HepG2 (cell line): ENCODE data around the gene LY6G5B. TPM values are rescaled to one million over a fixed set of nuclear protein-coding genes. Genes with fewer than 3 reads are reported as not detected.

Experiments used
- ATAC-seq: fragments of 200-7000 bp; cut with Tn5 transposase; 3 replicates; pipeline ENCODE4 v1.9.1; 2020; ENCODE audit warnings: mild to moderate bottlenecking, moderate library complexity
- BruUV-seq: library from RNA; stranded (reverse); fragments of 400-500 nt; replicated peaks from 2 replicates; lab custom pipeline; 2021; lab: Mats Ljungman, UMichigan
- CTCF ChIA-PET: fragments of 300-600 bp; formaldehyde crosslinking; extraction: SDS; loops from one replicate; lab custom pipeline; 2021; ENCODE audit warnings: low total read pairs, inconsistent platforms, low intra/inter-chr PET ratio; lab: Yijun Ruan, JAX
- POLR2A ChIA-PET: fragments of 350-600 bp; sonication (Branson Sonifier 250); formaldehyde crosslinking; loops from one replicate; lab custom pipeline; 2020; ENCODE audit warnings: antibody characterized with exemption, inconsistent platforms; lab: Yijun Ruan, JAX
- DNase-seq: peaks from one replicate; pipeline ENCODE4 v3.0.0-alpha.2; 2015; ENCODE audit warnings: low spot score
- FAIRE-seq: peaks from 3 replicates; lab custom pipeline; 2011; peaks lifted over from hg19 to GRCh38; lab: Jason Lieb, UNC
- H2AFZ ChIP-seq: one replicate; pipeline ENCODE4 v1.6.1; 2011; ENCODE audit warnings: low read length, inconsistent platforms
- H3K27ac ChIP-seq: fragments of 300-600 bp; 3 replicates; pipeline ENCODE4 v1.8.0; 2011; ENCODE audit warnings: mixed run types, mild to moderate bottlenecking, mixed read lengths, low read length, inconsistent platforms; ENCODE audit not compliant: insufficient read depth; ENCODE audit errors: extremely low read length
- H3K27me3 ChIP-seq, 2 experiments: fragments of 200-600 bp in 1 of 2; 2 replicates in 1 of 2; 3 replicates in 1 of 2; pipeline versions ENCODE4 v1.6.0 to v1.8.0; 2011; ENCODE audit warnings: low read length in 2 of 2, mild to moderate bottlenecking in 2 of 2, moderate library complexity in 2 of 2, inconsistent platforms in 1 of 2; ENCODE audit not compliant: insufficient read depth in 2 of 2, control insufficient read depth in 1 of 2
- H3K36me3 ChIP-seq, 2 experiments: fragments of 200-600 bp in 1 of 2; replicated peaks in 1 of 2; 2 replicates in 1 of 2; 3 replicates in 1 of 2; pipeline versions ENCODE4 v1.5.1 to v1.8.0; 2011; ENCODE audit warnings: low read length in 2 of 2, inconsistent platforms in 1 of 2; ENCODE audit not compliant: insufficient read depth in 2 of 2, control insufficient read depth in 1 of 2
- H3K4me1 ChIP-seq: 2 replicates; pipeline ENCODE4 v1.5.1; 2012; ENCODE audit warnings: low read length, inconsistent platforms; ENCODE audit not compliant: insufficient read depth
- H3K4me2 ChIP-seq: 2 replicates; pipeline ENCODE4 v1.6.0; 2011; ENCODE audit warnings: low read depth, low read length, inconsistent platforms
- H3K4me3 ChIP-seq, 3 experiments: fragments of 200-600 bp in 1 of 3; sonication (generic), shearing (Covaris generic) in 1 of 3; replicated peaks in 1 of 3; 2 replicates each; pipeline ENCODE4 v1.5.1; 2011 to 2016; ENCODE audit warnings: low read length in 3 of 3, inconsistent platforms in 2 of 3, low read depth in 2 of 3, mild to moderate bottlenecking in 2 of 3, control low read depth in 1 of 3, mixed read lengths in 1 of 3; ENCODE audit not compliant: insufficient read depth in 1 of 3
- H3K79me2 ChIP-seq: one replicate; pipeline ENCODE4 v1.6.1; 2011; ENCODE audit warnings: low read length, inconsistent platforms; ENCODE audit not compliant: insufficient read depth
- H3K9ac ChIP-seq: 2 replicates; pipeline ENCODE4 v1.6.0; 2011; ENCODE audit warnings: mild to moderate bottlenecking, low read depth, low read length, inconsistent platforms; ENCODE audit not compliant: insufficient read depth
- H3K9me3 ChIP-seq: 2 replicates; pipeline ENCODE4 v1.5.1; 2012; ENCODE audit warnings: mild to moderate bottlenecking, low read length
- H4K20me1 ChIP-seq: 2 replicates; pipeline ENCODE4 v1.6.0; 2011; ENCODE audit warnings: inconsistent platforms, mild to moderate bottlenecking, low read length, moderate library complexity; ENCODE audit not compliant: insufficient read depth
- HIVEP1 ChIP-seq: sonication (generic); formaldehyde crosslinking; IDR thresholded peaks from 2 replicates; pipeline ENCODE4 v1.4.0; 2020; ENCODE audit warnings: mild to moderate bottlenecking, missing genetic modification reagents
- NCOA1 ChIP-seq: sonication (generic); formaldehyde crosslinking; IDR thresholded peaks from 2 replicates; pipeline ENCODE4 v1.9.0; 2021; ENCODE audit warnings: missing genetic modification reagents
- NCOA2 ChIP-seq: sonication (generic); formaldehyde crosslinking; IDR thresholded peaks from 2 replicates; pipeline ENCODE4 v1.8.0; 2022; ENCODE audit warnings: inconsistent platforms
- POLR2G ChIP-seq: fragments of 200-400 bp; formaldehyde crosslinking; IDR thresholded peaks from 2 replicates; pipeline ENCODE4 v1.6.1; 2018; ENCODE audit warnings: mild to moderate bottlenecking, low read depth, low read length, moderate library complexity
- RXRA ChIP-seq: sonication (generic); formaldehyde crosslinking; IDR thresholded peaks from 2 replicates; pipeline ENCODE4 v1.5.1; 2020; ENCODE audit warnings: missing genetic modification reagents
- SMAD1 ChIP-seq: sonication (generic); formaldehyde crosslinking; IDR thresholded peaks from 2 replicates; pipeline ENCODE4 v1.4.0; 2020; ENCODE audit warnings: missing genetic modification reagents, low read depth, mild to moderate bottlenecking, borderline replicate concordance
- TP53 ChIP-seq: sonication (generic); formaldehyde crosslinking; conservative IDR thresholded peaks from 2 replicates; pipeline ENCODE4 v1.4.0; 2020; ENCODE audit warnings: missing genetic modification reagents
- ZFX ChIP-seq: sonication (generic); formaldehyde crosslinking; IDR thresholded peaks from 2 replicates; pipeline ENCODE4 v1.4.0; 2020; ENCODE audit warnings: mild to moderate bottlenecking, low read depth, missing genetic modification reagents, moderate library complexity
- ZNF136 ChIP-seq: sonication (generic); formaldehyde crosslinking; IDR thresholded peaks from 2 replicates; pipeline ENCODE4 v1.8.1; 2022; ENCODE audit warnings: low read depth, mild to moderate bottlenecking, moderate library complexity, missing genetic modification reagents
- ZNF362 ChIP-seq: sonication (generic); formaldehyde crosslinking; IDR thresholded peaks from 2 replicates; pipeline ENCODE4 v1.4.0; 2020; ENCODE audit warnings: missing genetic modification reagents, mild to moderate bottlenecking, borderline replicate concordance
- ZNF441 ChIP-seq: sonication (generic); formaldehyde crosslinking; IDR thresholded peaks from 2 replicates; pipeline ENCODE4 v1.7.0; 2021; ENCODE audit warnings: missing genetic modification reagents, borderline replicate concordance
- ZNF546 ChIP-seq: sonication (generic); formaldehyde crosslinking; conservative IDR thresholded peaks from 2 replicates; pipeline ENCODE4 v1.8.1; 2023; ENCODE audit warnings: mild to moderate bottlenecking, missing genetic modification reagents
- ZNF550 ChIP-seq: sonication (generic); formaldehyde crosslinking; IDR thresholded peaks from 2 replicates; pipeline ENCODE4 v1.4.0; 2020; ENCODE audit warnings: mild to moderate bottlenecking, missing genetic modification reagents, borderline replicate concordance
- ZNF781 ChIP-seq: sonication (generic); formaldehyde crosslinking; IDR thresholded peaks from 2 replicates; pipeline ENCODE4 v1.5.1; 2020; ENCODE audit warnings: borderline replicate concordance, mild to moderate bottlenecking, missing genetic modification reagents; ENCODE audit errors: not compliant biosample characterization
- ZNF839 ChIP-seq: sonication (generic); formaldehyde crosslinking; IDR thresholded peaks from 2 replicates; pipeline ENCODE4 v1.4.0; 2020; ENCODE audit warnings: missing genetic modification reagents, mild to moderate bottlenecking, borderline replicate concordance
- ZNF891 ChIP-seq: sonication (generic); formaldehyde crosslinking; IDR thresholded peaks from 2 replicates; pipeline ENCODE4 v1.5.0; 2020; ENCODE audit warnings: mild to moderate bottlenecking, missing genetic modification reagents
- WGBS: methylation state at CpG from one replicate; pipeline ENCODE4 v1.1.6; 2017; ENCODE audit warnings: low lambda C conversion rate; 5-methylcytosine and 5-hydroxymethylcytosine counted together
- in situ Hi-C: cut with HindIII; loops from 2 replicates; pipeline ENCODE4 v1.10.0; 2017; ENCODE audit warnings: low pct_unique_long_range_greater_than_20kb; ENCODE audit not compliant: extremely low pct_ligation_motif_present
- intact Hi-C: fragments of 100-400 bp; cut with micrococcal nuclease; formaldehyde crosslinking; loops from one replicate; pipeline ENCODE4 v1.10.0; 2022; ENCODE audit not compliant: unreplicated experiment
- polyA plus RNA-seq, 8 experiments: library from polyadenylated mRNA; depleted of rRNA in 3 of 8; stranded (reverse) in 7 of 8; unstranded in 1 of 8; fragments of >200 nt; fragmentation: Illumina TruSeq in 4 of 8; extraction: Trizol in 4 of 8; gene quantifications; 2 replicates each; pipeline versions ENCODE4 v1.2.1 to v1.2.3, GENCODE V29; 2011 to 2016; ENCODE audit warnings: low read depth in 4 of 8, missing spikeins in 1 of 8, mixed read lengths in 1 of 8; ENCODE audit not compliant: insufficient read depth in 1 of 8
- total RNA-seq, 5 experiments: library from RNA; depleted of rRNA; stranded (reverse); fragments of >200 nt; fragmentation: Illumina TruSeq; extraction: Trizol; gene quantifications; 2 replicates each; pipeline ENCODE4 v1.2.3, GENCODE V29; 2016; ENCODE audit warnings: low read depth in 1 of 5
- TF ChIP-seq, protein P1 (sequence below): IDR thresholded peaks from 2 replicates; pipeline ENCODE4 v1.6.1; 2012; ENCODE audit warnings: low read depth, low read length, improper control_type of control experiment
- TF ChIP-seq, protein P2 (sequence below): IDR thresholded peaks from 2 replicates; pipeline ENCODE4 v1.6.1; 2016; ENCODE audit warnings: missing compliant biosample characterization, missing genetic modification reagents, borderline replicate concordance

The LY6G5B gene
- total and polyA plus RNA-seq, 2 of the 13 experiments (the other 11 are each of a cell fraction or from before 2014, with no cell fraction given): 7.8 to 15.7 TPM

GRCh38 chr6:31641370-31641769 is 28.4 kb upstream of the LY6G5B start:
- CTCF ChIA-PET: no interaction called here
- H3K4me3 ChIP-seq: no peak overlapping the region
- H3K27me3 ChIP-seq: no peaks in the 10 kb centered on the region
- H3K9ac ChIP-seq: no peak overlapping the region
- FAIRE-seq (no peak), ATAC-seq (no peak), DNase-seq (no peak)
- H3K4me1 ChIP-seq: peaks cover 28% of the 10 kb centered on the region
- H3K4me2 ChIP-seq: no peak overlapping the region
- no peak overlapping the region for H2AFZ ChIP-seq
- H3K79me2 ChIP-seq: no peaks in the 10 kb centered on the region
- POLR2A ChIA-PET: interaction anchor here (4.7 kb wide), 1 partner anchor 11 kb away, joined by 46 read pairs; the partner anchor contains the start of gene BAG6
- TF ChIP-seq, protein P1, sequence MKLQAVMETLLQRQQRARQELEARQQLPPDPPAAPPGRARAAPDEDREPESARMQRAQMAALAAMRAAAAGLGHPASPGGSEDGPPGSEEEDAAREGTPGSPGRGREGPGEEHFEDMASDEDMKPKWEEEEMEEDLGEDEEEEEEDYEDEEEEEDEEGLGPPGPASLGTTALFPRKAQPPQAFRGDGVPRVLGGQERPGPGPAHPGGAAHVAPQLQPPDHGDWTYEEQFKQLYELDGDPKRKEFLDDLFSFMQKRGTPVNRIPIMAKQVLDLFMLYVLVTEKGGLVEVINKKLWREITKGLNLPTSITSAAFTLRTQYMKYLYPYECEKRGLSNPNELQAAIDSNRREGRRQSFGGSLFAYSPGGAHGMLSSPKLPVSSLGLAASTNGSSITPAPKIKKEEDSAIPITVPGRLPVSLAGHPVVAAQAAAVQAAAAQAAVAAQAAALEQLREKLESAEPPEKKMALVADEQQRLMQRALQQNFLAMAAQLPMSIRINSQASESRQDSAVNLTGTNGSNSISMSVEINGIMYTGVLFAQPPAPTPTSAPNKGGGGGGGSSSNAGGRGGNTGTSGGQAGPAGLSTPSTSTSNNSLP: no peak
- no peak for TF ChIP-seq NCOA2 (CRISPR knock-in tag)
- no peak for TF ChIP-seq ZNF781 (CRISPR knock-in tag)
- no peak for TF ChIP-seq RXRA (CRISPR knock-in tag)
- TF ChIP-seq ZNF441 (CRISPR knock-in tag): no peak
- no peak for TF ChIP-seq SMAD1
- no peak for TF ChIP-seq ZNF546 (CRISPR knock-in tag)
- no peak for TF ChIP-seq ZNF362
- no peak for TF ChIP-seq ZNF136 (CRISPR knock-in tag)
- no peak for TF ChIP-seq ZNF550 (CRISPR knock-in tag)
- TF ChIP-seq NCOA1 (CRISPR knock-in tag): no peak
- TF ChIP-seq, protein P2, sequence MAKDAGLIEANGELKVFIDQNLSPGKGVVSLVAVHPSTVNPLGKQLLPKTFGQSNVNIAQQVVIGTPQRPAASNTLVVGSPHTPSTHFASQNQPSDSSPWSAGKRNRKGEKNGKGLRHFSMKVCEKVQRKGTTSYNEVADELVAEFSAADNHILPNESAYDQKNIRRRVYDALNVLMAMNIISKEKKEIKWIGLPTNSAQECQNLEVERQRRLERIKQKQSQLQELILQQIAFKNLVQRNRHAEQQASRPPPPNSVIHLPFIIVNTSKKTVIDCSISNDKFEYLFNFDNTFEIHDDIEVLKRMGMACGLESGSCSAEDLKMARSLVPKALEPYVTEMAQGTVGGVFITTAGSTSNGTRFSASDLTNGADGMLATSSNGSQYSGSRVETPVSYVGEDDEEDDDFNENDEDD (CRISPR knock-in tag): no peak
- no peak for TF ChIP-seq POLR2G
- no peak for TF ChIP-seq HIVEP1 (CRISPR knock-in tag)
- TF ChIP-seq ZNF891 (CRISPR knock-in tag): no peak
- TF ChIP-seq TP53 (CRISPR knock-in tag): no peak
- TF ChIP-seq ZFX (CRISPR knock-in tag): no peak
- TF ChIP-seq ZNF839: no peak
- intact Hi-C loops: no loop called here
- BruUV-seq: no TSS peak
- peaks cover 67 to 82% of the 10 kb centered on the region in 2 experiments for H3K36me3 ChIP-seq
- H4K20me1 ChIP-seq: no peaks in the 10 kb centered on the region; the same call in 1 of the 2 replicates
- no peaks in the 10 kb centered on the region for H3K9me3 ChIP-seq
- WGBS: 95% methylated on average over 4 of the region's 4 CpGs
- H3K27ac ChIP-seq: no peak overlapping the region
- in situ Hi-C loops: no loop called here
